Measurements from ENCODE around the gene TBCD.

- TF ChIP-seq CTCF (IDR thresholded peaks at IDR 0.05; ENCODE audit: poor library complexity, severe bottlenecking) (no peak), POLR2AphosphoS5 (IDR thresholded peaks at IDR 0.05) (no peak), TAF1 (IDR thresholded peaks at IDR 0.05; ENCODE audit: low read depth) (no peak), EZH2 (IDR thresholded peaks at IDR 0.05; ENCODE audit: borderline replicate concordance, insufficient read depth, low read length, poor library complexity, severe bottlenecking) (no peak)
- TF ChIP-seq, protein P1, sequence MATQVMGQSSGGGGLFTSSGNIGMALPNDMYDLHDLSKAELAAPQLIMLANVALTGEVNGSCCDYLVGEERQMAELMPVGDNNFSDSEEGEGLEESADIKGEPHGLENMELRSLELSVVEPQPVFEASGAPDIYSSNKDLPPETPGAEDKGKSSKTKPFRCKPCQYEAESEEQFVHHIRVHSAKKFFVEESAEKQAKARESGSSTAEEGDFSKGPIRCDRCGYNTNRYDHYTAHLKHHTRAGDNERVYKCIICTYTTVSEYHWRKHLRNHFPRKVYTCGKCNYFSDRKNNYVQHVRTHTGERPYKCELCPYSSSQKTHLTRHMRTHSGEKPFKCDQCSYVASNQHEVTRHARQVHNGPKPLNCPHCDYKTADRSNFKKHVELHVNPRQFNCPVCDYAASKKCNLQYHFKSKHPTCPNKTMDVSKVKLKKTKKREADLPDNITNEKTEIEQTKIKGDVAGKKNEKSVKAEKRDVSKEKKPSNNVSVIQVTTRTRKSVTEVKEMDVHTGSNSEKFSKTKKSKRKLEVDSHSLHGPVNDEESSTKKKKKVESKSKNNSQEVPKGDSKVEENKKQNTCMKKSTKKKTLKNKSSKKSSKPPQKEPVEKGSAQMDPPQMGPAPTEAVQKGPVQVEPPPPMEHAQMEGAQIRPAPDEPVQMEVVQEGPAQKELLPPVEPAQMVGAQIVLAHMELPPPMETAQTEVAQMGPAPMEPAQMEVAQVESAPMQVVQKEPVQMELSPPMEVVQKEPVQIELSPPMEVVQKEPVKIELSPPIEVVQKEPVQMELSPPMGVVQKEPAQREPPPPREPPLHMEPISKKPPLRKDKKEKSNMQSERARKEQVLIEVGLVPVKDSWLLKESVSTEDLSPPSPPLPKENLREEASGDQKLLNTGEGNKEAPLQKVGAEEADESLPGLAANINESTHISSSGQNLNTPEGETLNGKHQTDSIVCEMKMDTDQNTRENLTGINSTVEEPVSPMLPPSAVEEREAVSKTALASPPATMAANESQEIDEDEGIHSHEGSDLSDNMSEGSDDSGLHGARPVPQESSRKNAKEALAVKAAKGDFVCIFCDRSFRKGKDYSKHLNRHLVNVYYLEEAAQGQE (IDR thresholded peaks at IDR 0.05; ENCODE audit: borderline replicate concordance), result no peak
Observed at GRCh38 chr17:82815790-82816305, 64.0 kb downstream of the TBCD start.

Data from neural cell (in vitro differentiated cells).